Measurements from ENCODE around the gene SLC46A2.

The SLC46A2 gene

GRCh38 chr9:112886351-112886750 lies 4.3 kb downstream of the SLC46A2 start:
- no peak for DNase-seq (ENCODE audit: low spot score)

- DNase-seq (ENCODE audit: low spot score): no peak
Measured at GRCh38 chr9:112885324-112885723, 5.4 kb downstream of the SLC46A2 start.

- DNase-seq (ENCODE audit: low spot score): no peak
Measured at GRCh38 chr9:112884721-112885120, 6.0 kb downstream of the SLC46A2 start.

GRCh38 chr9:112884101-112884500 lies 6.6 kb downstream of the SLC46A2 start:
- peak; percentile 48 for DNase-seq (ENCODE audit: low spot score)

- DNase-seq (ENCODE audit: low spot score): no peak
Measured at GRCh38 chr9:112881331-112881730, 9.3 kb downstream of the SLC46A2 start.

GRCh38 chr9:112880650-112881049 lies 10.0 kb downstream of the SLC46A2 start:
- DNase-seq (ENCODE audit: low spot score): no peak

GRCh38 chr9:112878752-112879151 lies 11.9 kb downstream of the SLC46A2 start:
- DNase-seq (ENCODE audit: low spot score): no peak

GRCh38 chr9:112873773-112874405 lies 16.8 kb downstream of the SLC46A2 start:
- DNase-seq (ENCODE audit: low spot score): no peak

- DNase-seq (ENCODE audit: low spot score): no peak
Measured at GRCh38 chr9:112872019-112872418, 18.7 kb downstream of the SLC46A2 start.

- no peak for DNase-seq (ENCODE audit: low spot score)
Measured at GRCh38 chr9:112870556-112870955, 20.1 kb downstream of the SLC46A2 start.

GRCh38 chr9:112869917-112870316 lies 20.8 kb downstream of the SLC46A2 start:
- no peak for DNase-seq (ENCODE audit: low spot score)

- DNase-seq (ENCODE audit: low spot score): no peak
Measured at GRCh38 chr9:112869041-112869529, 21.6 kb downstream of the SLC46A2 start.

GRCh38 chr9:112868461-112868860 lies 22.2 kb downstream of the SLC46A2 start:
- no peak for DNase-seq (ENCODE audit: low spot score)

GRCh38 chr9:112867275-112867991 lies 23.2 kb downstream of the SLC46A2 start:
- DNase-seq (ENCODE audit: low spot score): peak; percentile 83

GRCh38 chr9:112866662-112867274 lies 23.9 kb downstream of the SLC46A2 start:
- DNase-seq (ENCODE audit: low spot score): peak; percentile 65

- no peak for DNase-seq (ENCODE audit: low spot score)
Measured at GRCh38 chr9:112864982-112865381, 25.7 kb downstream of the SLC46A2 start.

- DNase-seq (ENCODE audit: low spot score): no peak
Measured at GRCh38 chr9:112864403-112864802, 26.3 kb downstream of the SLC46A2 start.

- no peak for DNase-seq (ENCODE audit: low spot score)
Measured at GRCh38 chr9:112863746-112864145, 26.9 kb downstream of the SLC46A2 start.

GRCh38 chr9:112863214-112863613 lies 27.5 kb downstream of the SLC46A2 start:
- DNase-seq (ENCODE audit: low spot score): no peak

GRCh38 chr9:112861638-112862555 lies 28.8 kb downstream of the SLC46A2 start:
- no peak for DNase-seq (ENCODE audit: low spot score)

GRCh38 chr9:112861155-112861554 lies 29.5 kb downstream of the SLC46A2 start:
- no peak for DNase-seq (ENCODE audit: low spot score)

GRCh38 chr9:112860451-112860850 lies 30.2 kb downstream of the SLC46A2 start:
- DNase-seq (ENCODE audit: low spot score): no peak

Measured in hepatic stellate cell (primary cell).